8988T (cell line): Measurements from ENCODE around the gene NFYC.

ENCODE experiments used
- DNase-seq: peaks from one replicate; pipeline ENCODE4 v3.0.0; 2011

Gene NFYC

GRCh38 chr1:40784141-40784770 lies 92.8 kb downstream of the NFYC start:
- peak; percentile 68 for DNase-seq

DNA sequence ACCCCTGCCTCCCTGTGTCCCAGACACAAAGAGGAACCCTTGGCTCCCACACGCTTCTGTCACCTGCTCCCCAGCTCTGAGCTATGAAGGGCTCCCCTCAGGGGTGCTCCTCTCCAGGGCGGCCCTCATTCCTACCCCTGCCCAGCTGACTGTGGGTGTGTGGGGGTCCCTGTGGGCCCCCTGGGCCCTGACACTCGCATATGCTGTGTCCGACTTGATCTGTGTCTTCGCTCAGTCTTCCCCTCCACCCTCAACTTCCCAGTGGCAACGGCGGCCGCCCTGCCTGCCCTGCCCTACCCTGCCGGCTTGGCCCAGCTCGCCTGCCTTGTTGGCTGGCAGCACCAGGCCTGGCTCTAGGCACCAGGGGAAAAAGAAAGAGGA lies 93.3 kb downstream of the NFYC start:
- no peak for DNase-seq

GRCh38 chr1:40785446-40785845 lies 93.9 kb downstream of the NFYC start:
- DNase-seq, result no peak

DNA sequence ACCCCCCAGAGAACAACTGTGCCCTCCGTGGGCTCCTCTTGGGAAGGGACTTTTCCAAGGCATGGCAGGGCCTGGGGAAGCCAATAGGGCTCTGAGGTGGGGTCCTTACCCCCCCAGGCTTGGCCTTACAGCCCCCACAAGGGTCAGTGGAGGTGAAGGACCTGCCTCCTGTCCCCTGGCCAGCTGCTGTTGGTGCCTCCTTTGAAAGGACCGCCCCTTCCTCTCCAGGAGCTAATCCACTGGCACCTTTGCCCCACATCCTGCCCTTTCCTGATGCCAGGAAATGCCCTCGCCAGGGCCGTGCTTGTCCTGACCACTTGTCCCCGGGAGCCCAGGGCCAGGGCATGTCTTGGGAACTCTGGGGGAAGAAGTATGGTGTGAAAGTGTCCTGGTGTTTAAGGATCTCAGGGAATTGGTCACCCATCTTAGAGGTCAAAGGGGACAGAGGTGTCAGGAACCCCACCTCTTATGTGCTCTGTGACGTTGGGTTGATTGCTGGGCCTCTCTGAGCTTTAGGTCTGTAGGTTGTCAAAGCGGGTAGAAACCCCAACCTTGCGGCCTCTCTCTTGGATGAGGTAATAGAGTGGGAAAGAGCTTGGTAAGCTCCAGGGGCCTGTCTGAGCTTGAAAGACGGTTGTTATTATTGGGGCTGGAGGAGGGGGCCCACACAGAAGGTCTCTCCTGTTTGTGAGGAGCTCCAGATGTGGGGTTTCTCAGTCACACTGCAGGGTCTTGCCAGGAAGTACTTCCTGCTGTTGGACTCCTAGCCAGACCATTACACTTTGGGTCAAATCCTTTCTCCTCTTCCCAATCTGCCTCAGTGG lies 94.9 kb downstream of the NFYC start:
- no peak for DNase-seq

GRCh38 chr1:40786995-40787705 lies 95.6 kb downstream of the NFYC start:
- DNase-seq, result no peak

- DNase-seq, result no peak
Observed at GRCh38 chr1:40787737-40788560, 96.4 kb downstream of the NFYC start.

DNA sequence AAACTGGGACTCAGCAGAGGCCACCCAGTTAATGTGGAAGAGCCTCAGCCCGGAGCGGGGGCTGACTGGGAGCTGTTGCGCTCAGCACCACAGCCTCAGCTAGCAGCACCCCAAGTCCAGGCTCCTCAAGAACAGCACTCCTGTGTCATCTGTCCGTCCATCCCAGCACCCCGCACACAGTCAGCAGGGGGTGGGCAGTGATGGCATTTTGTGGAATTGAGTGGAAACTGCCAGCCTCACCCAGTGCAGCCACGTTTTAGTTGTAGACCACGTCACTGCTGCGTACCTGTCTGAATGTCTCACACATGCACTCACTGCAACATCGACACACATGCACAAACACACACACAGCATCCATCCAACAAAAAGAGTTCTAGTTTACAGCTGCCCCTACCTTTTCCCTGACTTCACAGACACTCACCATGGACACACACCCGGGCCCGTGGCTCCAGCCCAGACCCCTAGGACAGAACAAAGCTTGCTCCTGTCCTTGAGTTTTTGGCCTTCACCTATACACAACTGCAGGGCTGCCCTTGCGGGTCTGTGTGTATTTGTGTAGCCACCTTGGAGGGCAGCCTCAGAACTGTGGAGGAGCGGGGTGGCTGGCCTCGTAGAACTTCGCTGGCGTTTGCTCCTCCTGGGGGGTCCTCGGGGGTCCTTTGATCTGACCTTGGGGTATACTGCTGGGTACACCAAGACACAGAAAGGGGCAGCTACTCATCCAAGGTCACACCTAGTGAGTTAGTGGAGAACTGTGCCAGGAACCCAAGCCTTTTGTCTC lies 97.2 kb downstream of the NFYC start:
- DNase-seq, result no peak

- no peak for DNase-seq
Observed at GRCh38 chr1:40789342-40789598, 97.8 kb downstream of the NFYC start.

GRCh38 chr1:40789661-40790430 lies 98.3 kb downstream of the NFYC start:
- DNase-seq, result no peak

- DNase-seq, result no peak
Observed at GRCh38 chr1:40792036-40792435, 100.5 kb downstream of the NFYC start.

GRCh38 chr1:40793617-40794016 lies 102.1 kb downstream of the NFYC start:
- DNase-seq, result no peak

DNA sequence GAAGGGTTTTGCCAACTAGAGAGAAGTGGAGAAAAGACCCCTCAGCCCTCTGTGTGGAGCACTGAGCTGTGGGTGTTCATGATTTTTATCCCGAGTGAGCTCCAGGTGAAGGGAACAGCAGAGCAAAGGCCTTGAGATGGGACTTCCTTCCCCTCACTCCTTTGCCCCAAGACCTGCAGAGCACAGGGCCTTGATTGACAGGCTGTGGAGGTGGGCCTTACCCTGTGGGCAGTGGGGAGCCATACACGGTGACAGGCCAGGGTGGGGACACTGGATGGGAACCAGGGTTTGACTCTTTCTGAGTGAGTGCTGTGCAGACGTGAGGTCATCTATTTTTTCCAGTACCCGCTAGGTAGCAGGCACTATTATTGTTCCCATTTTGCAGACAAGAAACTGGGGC lies 102.5 kb downstream of the NFYC start:
- no peak for DNase-seq

GRCh38 chr1:40794974-40795715 lies 103.6 kb downstream of the NFYC start:
- DNase-seq, result peak; percentile 2

GRCh38 chr1:40795811-40796586 lies 104.5 kb downstream of the NFYC start:
- DNase-seq, result no peak

GRCh38 chr1:40796939-40797667 lies 105.6 kb downstream of the NFYC start:
- DNase-seq, result no peak

DNA sequence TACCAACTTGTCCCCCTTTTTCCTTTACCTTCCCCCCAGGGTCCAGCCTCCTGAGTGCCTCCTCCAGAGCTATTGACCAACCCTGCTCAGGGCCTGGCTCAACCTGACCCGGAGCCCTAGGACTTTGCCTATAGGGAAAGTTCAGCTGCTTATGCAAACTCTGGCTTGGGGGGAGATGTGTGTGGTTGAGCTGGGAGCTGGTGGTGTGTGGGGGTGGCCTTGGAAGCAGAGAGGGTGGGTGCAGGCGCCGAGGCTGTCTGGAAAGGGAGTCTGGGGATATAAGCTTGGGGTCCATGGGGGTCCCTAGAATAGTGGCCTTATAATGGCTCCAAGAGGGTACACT lies 106.1 kb downstream of the NFYC start:
- no peak for DNase-seq

DNA sequence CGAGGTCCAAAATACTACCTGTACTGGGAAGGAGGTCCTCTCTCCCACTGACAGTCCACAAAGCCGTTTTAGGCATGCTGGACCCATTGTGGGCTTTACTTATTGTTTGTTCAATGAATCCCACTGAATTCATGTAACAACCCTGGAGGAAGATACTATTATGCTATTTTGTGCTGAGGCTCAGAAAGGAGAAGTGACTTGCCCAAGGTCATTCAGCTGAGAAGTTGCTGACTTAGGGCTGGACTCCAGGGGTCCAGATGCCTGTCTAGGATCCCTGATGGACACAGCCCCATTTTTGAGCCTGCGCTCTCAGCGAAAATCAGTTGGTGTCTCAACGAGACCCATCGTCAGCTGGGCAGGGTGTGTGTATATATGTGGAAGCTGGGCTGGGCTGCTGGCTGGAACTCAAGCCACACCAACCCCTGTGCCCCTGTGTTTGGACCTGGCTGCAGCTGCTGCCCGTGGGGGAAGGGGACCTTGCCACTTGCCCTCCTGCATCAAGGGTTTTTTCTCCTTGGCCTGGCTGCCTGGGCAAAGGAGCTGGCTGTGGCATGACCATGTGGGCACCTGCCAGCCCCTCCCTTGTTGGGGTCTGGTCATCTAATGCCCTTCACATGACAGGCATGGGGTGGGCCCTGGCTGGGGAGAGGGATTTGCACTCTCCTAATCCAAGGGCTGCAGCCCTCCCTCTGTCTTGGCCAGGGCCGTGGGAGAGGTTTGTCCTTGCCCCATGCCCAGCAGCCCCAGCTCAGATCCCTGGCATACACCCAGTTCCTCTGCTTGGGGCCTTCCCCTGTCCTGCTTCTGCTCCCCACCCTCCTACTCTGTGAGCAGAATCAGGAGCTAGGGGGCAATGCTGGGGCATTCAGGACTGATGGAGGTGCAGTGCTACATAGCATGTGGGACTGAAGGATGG lies 107.1 kb downstream of the NFYC start:
- DNase-seq, result no peak

DNA sequence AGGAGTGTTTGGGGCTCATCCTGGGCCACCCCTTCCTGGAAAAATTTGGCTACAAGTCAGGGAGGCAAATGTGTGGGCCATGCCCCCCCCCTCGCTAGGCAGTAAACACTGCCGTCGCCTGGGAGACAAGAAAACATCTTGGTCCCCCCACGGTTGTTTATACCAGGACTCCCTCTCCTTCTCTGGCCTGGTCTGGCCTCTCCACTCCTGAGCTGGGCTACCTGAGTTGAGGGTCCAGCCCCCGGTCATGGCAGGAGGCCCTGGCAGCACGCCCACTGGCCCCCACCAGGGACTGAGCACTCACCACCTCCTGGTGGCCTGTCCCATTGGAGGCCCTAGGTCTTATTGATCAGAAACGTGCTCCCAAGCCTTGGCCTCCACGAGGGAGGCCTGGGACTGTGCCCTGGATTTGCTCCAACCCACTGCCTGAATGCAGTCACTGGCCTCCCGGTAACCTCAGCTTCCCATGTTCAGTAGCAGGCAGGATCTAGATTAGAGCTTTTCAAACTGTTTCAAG lies 107.9 kb downstream of the NFYC start:
- no peak for DNase-seq
